Measurements from ENCODE around the gene NID2. TPM values are rescaled to one million over a fixed set of nuclear protein-coding genes. Genes with fewer than 3 reads are reported as not detected.

Gene NID2
- total and polyA plus RNA-seq, 2 donors (not counting 1 experiment from before 2014, with no cell fraction given) = 181 to 2,513 TPM

GRCh38 chr14:52026017-52026660 is 42.7 kb downstream of the NID2 start:
- H3K4me3 ChIP-seq (replicated peaks in 1 of 4; ENCODE audit: control extremely low read depth in 1 of 4, insufficient read depth in 1 of 4, low read depth in 3 of 4, low read length in 4 of 4) = no peak overlapping the region
- peak overlapping the region; percentile 64 for H3K27ac ChIP-seq (ENCODE audit: insufficient read depth, low read length)
- TF ChIP-seq EZH2 (IDR thresholded peaks at IDR 0.05; ENCODE audit: low read length, missing control alignments) (no peak), CTCF (conservative IDR thresholded peaks at IDR 0.05 in 1 of 2, IDR thresholded peaks at IDR 0.05 in 1 of 2; ENCODE audit: low read depth in 1 of 2, low read length in 2 of 2) (no peak)
- H3K9ac ChIP-seq (ENCODE audit: insufficient read depth, low read length) = no peak overlapping the region
- no peaks in the 10 kb centered on the region for H3K9me3 ChIP-seq (ENCODE audit: control insufficient read depth, insufficient read depth, low read depth, low read length)
- no peaks in the 10 kb centered on the region for H4K20me1 ChIP-seq (ENCODE audit: control insufficient read depth, extremely low read depth, insufficient read depth, low read length)
- H3K27me3 ChIP-seq (ENCODE audit: control insufficient read depth, insufficient read depth, low read length) = no peaks in the 10 kb centered on the region
- DNase-seq (ENCODE audit: low read depth in 2 of 2) = peak in 1 of 2 donors; percentile 34
- H3K79me2 ChIP-seq (ENCODE audit: control insufficient read depth, insufficient read depth, low read length) = peaks cover 18% of the 10 kb centered on the region
- peaks cover 17% of the 10 kb centered on the region for H3K36me3 ChIP-seq (ENCODE audit: control insufficient read depth, insufficient read depth, low read length)
- no peak overlapping the region for H3K4me2 ChIP-seq (ENCODE audit: extremely low read depth, insufficient read depth, low read length)
- peaks cover 35% of the 10 kb centered on the region for H3K4me1 ChIP-seq (ENCODE audit: control insufficient read depth, extremely low read depth, insufficient read depth, low read length)
- H2AFZ ChIP-seq (ENCODE audit: low read length) = no peak overlapping the region

GRCh38 chr14:52025310-52025709 is 43.5 kb downstream of the NID2 start:
- Histone ChIP-seq H3K79me2 (ENCODE audit: control insufficient read depth, insufficient read depth, low read length) (peaks cover 15% of the 10 kb centered on the region), H3K9ac (ENCODE audit: insufficient read depth, low read length) (no peak overlapping the region), H3K4me2 (ENCODE audit: extremely low read depth, insufficient read depth, low read length) (no peak overlapping the region), H3K36me3 (ENCODE audit: control insufficient read depth, insufficient read depth, low read length) (peaks cover 19% of the 10 kb centered on the region), H4K20me1 (ENCODE audit: control insufficient read depth, extremely low read depth, insufficient read depth, low read length) (no peaks in the 10 kb centered on the region), H3K4me1 (ENCODE audit: control insufficient read depth, extremely low read depth, insufficient read depth, low read length) (peaks cover 32% of the 10 kb centered on the region), H3K27me3 (ENCODE audit: control insufficient read depth, insufficient read depth, low read length) (no peaks in the 10 kb centered on the region), H3K9me3 (ENCODE audit: control insufficient read depth, insufficient read depth, low read depth, low read length) (no peaks in the 10 kb centered on the region), H3K27ac (ENCODE audit: insufficient read depth, low read length) (peak overlapping the region; percentile 64), H2AFZ (ENCODE audit: low read length) (no peak overlapping the region), H3K4me3 (replicated peaks in 1 of 4; ENCODE audit: control extremely low read depth in 1 of 4, insufficient read depth in 1 of 4, low read depth in 3 of 4, low read length in 4 of 4) (no peak overlapping the region)
- DNase-seq (ENCODE audit: low read depth in 2 of 2) = peak; percentile 95 to 98
- TF ChIP-seq EZH2 (IDR thresholded peaks at IDR 0.05; ENCODE audit: low read length, missing control alignments) = no peak
- TF ChIP-seq CTCF (conservative IDR thresholded peaks at IDR 0.05 in 1 of 2, IDR thresholded peaks at IDR 0.05 in 1 of 2; ENCODE audit: low read depth in 1 of 2, low read length in 2 of 2) = no peak

- Histone ChIP-seq H3K9me3 (ENCODE audit: control insufficient read depth, insufficient read depth, low read depth, low read length) (no peaks in the 10 kb centered on the region), H4K20me1 (ENCODE audit: control insufficient read depth, extremely low read depth, insufficient read depth, low read length) (no peaks in the 10 kb centered on the region), H3K4me1 (ENCODE audit: control insufficient read depth, extremely low read depth, insufficient read depth, low read length) (peaks cover 36% of the 10 kb centered on the region), H3K79me2 (ENCODE audit: control insufficient read depth, insufficient read depth, low read length) (peaks cover 14% of the 10 kb centered on the region), H3K27ac (ENCODE audit: insufficient read depth, low read length) (no peak overlapping the region), H3K9ac (ENCODE audit: insufficient read depth, low read length) (no peak overlapping the region), H3K4me3 (replicated peaks in 1 of 4; ENCODE audit: control extremely low read depth in 1 of 4, insufficient read depth in 1 of 4, low read depth in 3 of 4, low read length in 4 of 4) (no peak overlapping the region), H3K36me3 (ENCODE audit: control insufficient read depth, insufficient read depth, low read length) (peaks cover 27% of the 10 kb centered on the region), H2AFZ (ENCODE audit: low read length) (no peak overlapping the region), H3K27me3 (ENCODE audit: control insufficient read depth, insufficient read depth, low read length) (no peaks in the 10 kb centered on the region), H3K4me2 (ENCODE audit: extremely low read depth, insufficient read depth, low read length) (no peak overlapping the region)
- TF ChIP-seq CTCF (conservative IDR thresholded peaks at IDR 0.05 in 1 of 2, IDR thresholded peaks at IDR 0.05 in 1 of 2; ENCODE audit: low read depth in 1 of 2, low read length in 2 of 2) (no peak), EZH2 (IDR thresholded peaks at IDR 0.05; ENCODE audit: low read length, missing control alignments) (no peak)
- DNase-seq (ENCODE audit: low read depth in 2 of 2) = peak; percentile 86
These were observed 45.3 kb downstream of the NID2 start for GRCh38 chr14:52023518-52023917.
